WTC11 (cell line): ENCODE data around the gene DEXI. TPM values are rescaled to one million over a fixed set of nuclear protein-coding genes. Genes with fewer than 3 reads are reported as not detected.

Experiments
- ATAC-seq: fragments of 200-7000 bp; cut with Tn5 transposase; 2 replicates; pipeline ENCODE4 v1.10.0; 2021; ENCODE audit warnings: mild to moderate bottlenecking, moderate library complexity
- CTCF ChIA-PET: fragments of 300-600 bp; sonication (Branson Sonifier 250); formaldehyde crosslinking; loops from one replicate; lab custom pipeline; 2021; ENCODE audit warnings: antibody characterized with exemption; lab: Charles Lee
- POLR2A ChIA-PET: fragments of 350-600 bp; sonication (Branson Sonifier 250); formaldehyde crosslinking; loops from one replicate; lab custom pipeline; 2021; ENCODE audit warnings: antibody characterized with exemption; lab: Charles Lee
- DNase-seq: peaks from one replicate; pipeline ENCODE4 v3.0.0; 2021; ENCODE audit warnings: low spot score
- H3K27ac Mint-ChIP-seq: 2 replicates; pipeline ENCODE4 v1.8.0; 2021; ENCODE audit warnings: mixed read lengths
- H3K27me3 Mint-ChIP-seq: 2 replicates; pipeline ENCODE4 v1.8.0; 2021; ENCODE audit warnings: low read depth, mild to moderate bottlenecking, moderate library complexity, mixed read lengths
- H3K36me3 Mint-ChIP-seq: 2 replicates; pipeline ENCODE4 v1.8.0; 2021; ENCODE audit warnings: mixed read lengths
- H3K4me1 Mint-ChIP-seq: 2 replicates; pipeline ENCODE4 v1.8.0; 2022; ENCODE audit warnings: mixed read lengths
- H3K4me3 Mint-ChIP-seq: 2 replicates; pipeline ENCODE4 v1.8.0; 2021; ENCODE audit warnings: mild to moderate bottlenecking, moderate library complexity, mixed read lengths
- H3K9me3 Mint-ChIP-seq: 2 replicates; pipeline ENCODE4 v1.8.0; 2021; ENCODE audit warnings: mixed read lengths
- FOXJ3 ChIP-seq: sonication (generic); formaldehyde crosslinking; IDR thresholded peaks from 2 replicates; pipeline ENCODE4 v1.9.0; 2021; ENCODE audit warnings: missing genetic modification reagents, mild to moderate bottlenecking, borderline replicate concordance
- MXD4 ChIP-seq: fragments of 250-450 bp; sonication (Bioruptor Pico); IDR thresholded peaks from 2 replicates; pipeline ENCODE4 v1.8.0; 2021; ENCODE audit warnings: mild to moderate bottlenecking, moderate library complexity, borderline replicate concordance
- NFYB ChIP-seq: sonication (generic); formaldehyde crosslinking; conservative IDR thresholded peaks from 2 replicates; pipeline ENCODE4 v1.8.0; 2022; ENCODE audit warnings: low read depth, missing genetic modification reagents
- NR2C2 ChIP-seq: sonication (generic); formaldehyde crosslinking; IDR thresholded peaks from 2 replicates; pipeline ENCODE4 v1.8.0; 2022; ENCODE audit warnings: mild to moderate bottlenecking, missing genetic modification reagents
- SMAD4 ChIP-seq: sonication (generic); formaldehyde crosslinking; IDR thresholded peaks from 2 replicates; pipeline ENCODE4 v1.8.0; 2022; ENCODE audit warnings: mild to moderate bottlenecking, missing genetic modification reagents
- SOX15 ChIP-seq: fragments of 250-450 bp; sonication (Bioruptor Pico); IDR thresholded peaks from 2 replicates; pipeline ENCODE4 v1.9.0; 2021; ENCODE audit warnings: mild to moderate bottlenecking
- TEAD1 ChIP-seq: sonication (generic); formaldehyde crosslinking; IDR thresholded peaks from 2 replicates; pipeline ENCODE4 v1.8.0; 2022; ENCODE audit warnings: mild to moderate bottlenecking, missing genetic modification reagents
- TP53 ChIP-seq: sonication (generic); formaldehyde crosslinking; IDR thresholded peaks from 2 replicates; pipeline ENCODE4 v1.8.1; 2023; ENCODE audit warnings: mild to moderate bottlenecking, missing genetic modification reagents
- ZNF219 ChIP-seq: sonication (generic); formaldehyde crosslinking; IDR thresholded peaks from 2 replicates; pipeline ENCODE4 v1.8.0; 2023; ENCODE audit warnings: missing genetic modification reagents, mild to moderate bottlenecking, borderline replicate concordance
- ZNF263 ChIP-seq: sonication (generic); formaldehyde crosslinking; IDR thresholded peaks from 2 replicates; pipeline ENCODE4 v1.8.1; 2022; ENCODE audit warnings: low read depth, mild to moderate bottlenecking, moderate library complexity, missing genetic modification reagents
- total RNA-seq: library from RNA; stranded (reverse); gene quantifications from 3 replicates; pipeline ENCODE4 v1.2.3, GENCODE V29; 2021
- TF ChIP-seq, protein P1 (sequence below): fragments of 200-600 bp; IDR thresholded peaks from 2 replicates; pipeline ENCODE4 v1.8.0; 2022; ENCODE audit warnings: antibody characterized with exemption
- TF ChIP-seq, protein P2 (sequence below): sonication (generic); formaldehyde crosslinking; IDR thresholded peaks from 2 replicates; pipeline ENCODE4 v1.8.1; 2023; ENCODE audit warnings: mild to moderate bottlenecking, missing genetic modification reagents
- TF ChIP-seq, protein P3 (sequence below): fragments of 250-450 bp; sonication (Bioruptor Pico); IDR thresholded peaks from 2 replicates; pipeline ENCODE4 v1.8.0; 2021; ENCODE audit warnings: mild to moderate bottlenecking
- TF ChIP-seq, protein P4 (sequence below): sonication (generic); formaldehyde crosslinking; IDR thresholded peaks from 2 replicates; pipeline ENCODE4 v1.8.1; 2022; ENCODE audit warnings: low read depth, mild to moderate bottlenecking, moderate library complexity, missing genetic modification reagents, borderline replicate concordance
- TF ChIP-seq, protein P5 (sequence below): sonication (generic); formaldehyde crosslinking; IDR thresholded peaks from 2 replicates; pipeline ENCODE4 v1.8.0; 2023; ENCODE audit warnings: missing genetic modification reagents
- TF ChIP-seq, protein P6 (sequence below): sonication (generic); formaldehyde crosslinking; IDR thresholded peaks from 2 replicates; pipeline ENCODE4 v1.8.0; 2022; ENCODE audit warnings: missing genetic modification reagents

The DEXI gene
- total RNA-seq, 1 experiment from 2014 or later, result 33.7 TPM

DNA sequence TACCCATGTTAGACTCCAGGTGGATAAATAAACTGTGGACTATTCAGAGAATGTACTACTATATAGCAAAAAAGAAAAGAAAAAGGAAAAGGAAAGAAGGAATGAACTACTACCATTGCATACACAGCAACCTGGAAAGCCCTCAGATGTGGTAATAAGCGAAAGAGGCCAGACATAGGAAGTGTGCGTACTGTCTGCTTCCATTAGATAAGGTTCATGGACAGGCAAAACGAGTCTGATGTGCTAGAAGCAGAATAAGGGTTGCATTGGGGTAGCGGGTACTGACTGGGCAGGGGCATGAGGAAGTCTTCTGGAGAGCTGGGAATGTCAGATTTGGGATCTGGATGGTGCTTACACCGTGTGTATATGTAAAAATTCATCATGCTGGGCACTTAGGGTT, 23.9 kb upstream of the DEXI start (continued):
- TF ChIP-seq MXD4 (CRISPR knock-in tag), result no peak
- no peak for TF ChIP-seq ZNF263 (CRISPR knock-in tag)

DNA sequence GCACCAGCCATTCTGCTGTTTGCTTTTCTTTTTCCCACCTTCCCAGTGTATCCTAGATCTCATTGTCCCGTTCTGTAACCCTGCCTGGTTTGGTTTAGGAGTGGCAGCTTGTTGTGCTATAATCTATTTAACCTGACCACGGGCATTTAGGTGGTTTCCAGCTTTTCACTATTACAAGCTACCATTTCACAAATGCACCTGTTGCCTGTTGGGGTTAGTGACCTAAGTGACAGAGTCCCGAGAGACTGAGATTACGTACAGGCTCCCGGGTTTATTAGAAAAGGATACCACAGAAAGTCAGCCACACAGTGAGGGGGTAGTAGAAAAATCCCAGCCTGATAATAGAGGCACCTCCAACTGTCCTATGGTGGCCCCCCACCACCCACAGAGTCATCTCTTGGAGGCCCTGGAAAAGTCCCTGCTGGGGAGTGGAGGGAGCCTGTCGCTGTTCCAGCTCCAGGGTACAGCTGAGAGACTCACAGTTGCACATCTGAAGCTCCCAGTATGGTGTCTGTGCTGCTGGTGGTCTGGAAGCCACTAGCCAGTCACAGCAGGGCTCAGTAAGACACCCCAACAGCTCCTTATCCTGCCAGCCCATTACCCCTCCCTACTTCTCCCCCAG, 23.3 kb upstream of the DEXI start:
- ATAC-seq (no peak), DNase-seq (no peak)
- no peak overlapping the region for H3K27ac Mint-ChIP-seq
- TF ChIP-seq TEAD1 (CRISPR knock-in tag), result no peak
- TF ChIP-seq, protein P1, sequence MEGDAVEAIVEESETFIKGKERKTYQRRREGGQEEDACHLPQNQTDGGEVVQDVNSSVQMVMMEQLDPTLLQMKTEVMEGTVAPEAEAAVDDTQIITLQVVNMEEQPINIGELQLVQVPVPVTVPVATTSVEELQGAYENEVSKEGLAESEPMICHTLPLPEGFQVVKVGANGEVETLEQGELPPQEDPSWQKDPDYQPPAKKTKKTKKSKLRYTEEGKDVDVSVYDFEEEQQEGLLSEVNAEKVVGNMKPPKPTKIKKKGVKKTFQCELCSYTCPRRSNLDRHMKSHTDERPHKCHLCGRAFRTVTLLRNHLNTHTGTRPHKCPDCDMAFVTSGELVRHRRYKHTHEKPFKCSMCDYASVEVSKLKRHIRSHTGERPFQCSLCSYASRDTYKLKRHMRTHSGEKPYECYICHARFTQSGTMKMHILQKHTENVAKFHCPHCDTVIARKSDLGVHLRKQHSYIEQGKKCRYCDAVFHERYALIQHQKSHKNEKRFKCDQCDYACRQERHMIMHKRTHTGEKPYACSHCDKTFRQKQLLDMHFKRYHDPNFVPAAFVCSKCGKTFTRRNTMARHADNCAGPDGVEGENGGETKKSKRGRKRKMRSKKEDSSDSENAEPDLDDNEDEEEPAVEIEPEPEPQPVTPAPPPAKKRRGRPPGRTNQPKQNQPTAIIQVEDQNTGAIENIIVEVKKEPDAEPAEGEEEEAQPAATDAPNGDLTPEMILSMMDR, result no peak
- TF ChIP-seq NFYB (CRISPR knock-in tag), result no peak
- TF ChIP-seq, protein P2, sequence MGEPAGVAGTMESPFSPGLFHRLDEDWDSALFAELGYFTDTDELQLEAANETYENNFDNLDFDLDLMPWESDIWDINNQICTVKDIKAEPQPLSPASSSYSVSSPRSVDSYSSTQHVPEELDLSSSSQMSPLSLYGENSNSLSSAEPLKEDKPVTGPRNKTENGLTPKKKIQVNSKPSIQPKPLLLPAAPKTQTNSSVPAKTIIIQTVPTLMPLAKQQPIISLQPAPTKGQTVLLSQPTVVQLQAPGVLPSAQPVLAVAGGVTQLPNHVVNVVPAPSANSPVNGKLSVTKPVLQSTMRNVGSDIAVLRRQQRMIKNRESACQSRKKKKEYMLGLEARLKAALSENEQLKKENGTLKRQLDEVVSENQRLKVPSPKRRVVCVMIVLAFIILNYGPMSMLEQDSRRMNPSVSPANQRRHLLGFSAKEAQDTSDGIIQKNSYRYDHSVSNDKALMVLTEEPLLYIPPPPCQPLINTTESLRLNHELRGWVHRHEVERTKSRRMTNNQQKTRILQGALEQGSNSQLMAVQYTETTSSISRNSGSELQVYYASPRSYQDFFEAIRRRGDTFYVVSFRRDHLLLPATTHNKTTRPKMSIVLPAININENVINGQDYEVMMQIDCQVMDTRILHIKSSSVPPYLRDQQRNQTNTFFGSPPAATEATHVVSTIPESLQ (CRISPR knock-in tag), result no peak
- TF ChIP-seq, protein P3, sequence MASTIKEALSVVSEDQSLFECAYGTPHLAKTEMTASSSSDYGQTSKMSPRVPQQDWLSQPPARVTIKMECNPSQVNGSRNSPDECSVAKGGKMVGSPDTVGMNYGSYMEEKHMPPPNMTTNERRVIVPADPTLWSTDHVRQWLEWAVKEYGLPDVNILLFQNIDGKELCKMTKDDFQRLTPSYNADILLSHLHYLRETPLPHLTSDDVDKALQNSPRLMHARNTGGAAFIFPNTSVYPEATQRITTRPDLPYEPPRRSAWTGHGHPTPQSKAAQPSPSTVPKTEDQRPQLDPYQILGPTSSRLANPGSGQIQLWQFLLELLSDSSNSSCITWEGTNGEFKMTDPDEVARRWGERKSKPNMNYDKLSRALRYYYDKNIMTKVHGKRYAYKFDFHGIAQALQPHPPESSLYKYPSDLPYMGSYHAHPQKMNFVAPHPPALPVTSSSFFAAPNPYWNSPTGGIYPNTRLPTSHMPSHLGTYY (CRISPR knock-in tag), result no peak
- TF ChIP-seq, protein P4, sequence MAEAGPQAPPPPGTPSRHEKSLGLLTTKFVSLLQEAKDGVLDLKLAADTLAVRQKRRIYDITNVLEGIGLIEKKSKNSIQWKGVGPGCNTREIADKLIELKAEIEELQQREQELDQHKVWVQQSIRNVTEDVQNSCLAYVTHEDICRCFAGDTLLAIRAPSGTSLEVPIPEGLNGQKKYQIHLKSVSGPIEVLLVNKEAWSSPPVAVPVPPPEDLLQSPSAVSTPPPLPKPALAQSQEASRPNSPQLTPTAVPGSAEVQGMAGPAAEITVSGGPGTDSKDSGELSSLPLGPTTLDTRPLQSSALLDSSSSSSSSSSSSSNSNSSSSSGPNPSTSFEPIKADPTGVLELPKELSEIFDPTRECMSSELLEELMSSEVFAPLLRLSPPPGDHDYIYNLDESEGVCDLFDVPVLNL, result no peak
- H3K4me1 Mint-ChIP-seq, result peaks cover 4% of the 10 kb centered on the region
- H3K27me3 Mint-ChIP-seq, result no peaks in the 10 kb centered on the region
- CTCF ChIA-PET, result interaction anchor here (2.0 to 5.5 kb wide), 4 partner anchors 14 to 391 kb away, joined by 8 to 70 read pairs (median 18); partner anchors contain the start of gene SOCS1
- no peaks in the 10 kb centered on the region for H3K9me3 Mint-ChIP-seq
- H3K36me3 Mint-ChIP-seq, result peaks cover 5% of the 10 kb centered on the region; the same call in 1 of the 2 replicates
- POLR2A ChIA-PET, result no interaction called here
- no peak overlapping the region for H3K4me3 Mint-ChIP-seq

DNA sequence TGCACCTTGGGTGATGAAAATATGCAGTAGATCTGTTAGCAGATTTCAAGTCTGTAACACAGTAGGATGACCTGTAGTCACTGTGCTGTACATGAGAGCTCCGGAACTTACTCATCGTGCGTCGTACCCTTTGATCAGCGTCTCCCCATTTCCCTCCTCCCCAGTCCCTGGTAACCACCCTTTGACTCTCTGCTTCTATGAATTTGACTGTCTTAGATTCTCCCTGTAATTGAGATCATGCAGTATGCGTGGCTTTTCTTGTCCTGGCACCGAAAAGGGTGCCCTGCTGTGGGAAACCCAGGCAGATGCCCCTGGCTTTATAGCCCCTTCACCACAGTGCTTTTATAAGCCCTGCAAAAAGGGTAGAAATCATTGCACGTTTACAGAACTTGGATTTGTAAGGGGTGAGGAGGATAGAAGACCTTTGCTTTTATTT, 22.6 kb upstream of the DEXI start:
- peaks cover 5% of the 10 kb centered on the region; the same call in 1 of the 2 replicates for H3K36me3 Mint-ChIP-seq
- no peaks in the 10 kb centered on the region for H3K9me3 Mint-ChIP-seq
- TF ChIP-seq, protein P5, sequence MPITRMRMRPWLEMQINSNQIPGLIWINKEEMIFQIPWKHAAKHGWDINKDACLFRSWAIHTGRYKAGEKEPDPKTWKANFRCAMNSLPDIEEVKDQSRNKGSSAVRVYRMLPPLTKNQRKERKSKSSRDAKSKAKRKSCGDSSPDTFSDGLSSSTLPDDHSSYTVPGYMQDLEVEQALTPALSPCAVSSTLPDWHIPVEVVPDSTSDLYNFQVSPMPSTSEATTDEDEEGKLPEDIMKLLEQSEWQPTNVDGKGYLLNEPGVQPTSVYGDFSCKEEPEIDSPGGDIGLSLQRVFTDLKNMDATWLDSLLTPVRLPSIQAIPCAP, result no peak
- TF ChIP-seq FOXJ3 (no peak), NR2C2 (no peak), SOX15 (no peak), ZNF219 (no peak), SMAD4 (CRISPR knock-in tag) (no peak), TP53 (CRISPR knock-in tag) (no peak)
- TF ChIP-seq, protein P3 (CRISPR knock-in tag), result no peak
- TF ChIP-seq, protein P6, sequence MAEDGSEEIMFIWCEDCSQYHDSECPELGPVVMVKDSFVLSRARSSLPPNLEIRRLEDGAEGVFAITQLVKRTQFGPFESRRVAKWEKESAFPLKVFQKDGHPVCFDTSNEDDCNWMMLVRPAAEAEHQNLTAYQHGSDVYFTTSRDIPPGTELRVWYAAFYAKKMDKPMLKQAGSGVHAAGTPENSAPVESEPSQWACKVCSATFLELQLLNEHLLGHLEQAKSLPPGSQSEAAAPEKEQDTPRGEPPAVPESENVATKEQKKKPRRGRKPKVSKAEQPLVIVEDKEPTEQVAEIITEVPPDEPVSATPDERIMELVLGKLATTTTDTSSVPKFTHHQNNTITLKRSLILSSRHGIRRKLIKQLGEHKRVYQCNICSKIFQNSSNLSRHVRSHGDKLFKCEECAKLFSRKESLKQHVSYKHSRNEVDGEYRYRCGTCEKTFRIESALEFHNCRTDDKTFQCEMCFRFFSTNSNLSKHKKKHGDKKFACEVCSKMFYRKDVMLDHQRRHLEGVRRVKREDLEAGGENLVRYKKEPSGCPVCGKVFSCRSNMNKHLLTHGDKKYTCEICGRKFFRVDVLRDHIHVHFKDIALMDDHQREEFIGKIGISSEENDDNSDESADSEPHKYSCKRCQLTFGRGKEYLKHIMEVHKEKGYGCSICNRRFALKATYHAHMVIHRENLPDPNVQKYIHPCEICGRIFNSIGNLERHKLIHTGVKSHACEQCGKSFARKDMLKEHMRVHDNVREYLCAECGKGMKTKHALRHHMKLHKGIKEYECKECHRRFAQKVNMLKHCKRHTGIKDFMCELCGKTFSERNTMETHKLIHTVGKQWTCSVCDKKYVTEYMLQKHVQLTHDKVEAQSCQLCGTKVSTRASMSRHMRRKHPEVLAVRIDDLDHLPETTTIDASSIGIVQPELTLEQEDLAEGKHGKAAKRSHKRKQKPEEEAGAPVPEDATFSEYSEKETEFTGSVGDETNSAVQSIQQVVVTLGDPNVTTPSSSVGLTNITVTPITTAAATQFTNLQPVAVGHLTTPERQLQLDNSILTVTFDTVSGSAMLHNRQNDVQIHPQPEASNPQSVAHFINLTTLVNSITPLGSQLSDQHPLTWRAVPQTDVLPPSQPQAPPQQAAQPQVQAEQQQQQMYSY (CRISPR knock-in tag), result no peak

More for the DNA sequence above, 22.6 kb upstream of the DEXI start:
- no peak overlapping the region for H3K4me3 Mint-ChIP-seq
- no peak overlapping the region; the same call in 1 of the 2 replicates for H3K27ac Mint-ChIP-seq
- ChIA-PET POLR2A (no interaction called here), CTCF (interaction anchor here (0.7 to 5.5 kb wide), 15 partner anchors 11 to 442 kb away, joined by 3 to 70 read pairs (median 6); partner anchors contain the start of genes DEXI and SOCS1)
- ATAC-seq (no peak), DNase-seq (no peak)
- H3K4me1 Mint-ChIP-seq, result peaks cover 4% of the 10 kb centered on the region
- H3K27me3 Mint-ChIP-seq, result no peaks in the 10 kb centered on the region
